Cerebellar nuclear complex (tissue), 1 donor: Measurements from ENCODE around the gene AHCY.
"Not testable (repeated sequence)": the region's sequence is repeated elsewhere in the genome, so short reads cannot be mapped to it uniquely, and the experiment has no call there.

Experiments
- DNase-seq, 2 experiments: peaks; one replicate each; lab custom pipeline; 2025; lab: John Stamatoyannopoulos, UW

AHCY gene

GRCh38 chr20:34298294-34298784 lies 4.8 kb downstream of the AHCY start:
- not testable (repeated sequence) for DNase-seq

- no peak for DNase-seq
Observed at GRCh38 chr20:34296468-34296867, 6.7 kb downstream of the AHCY start.

- no peak for DNase-seq
Observed at GRCh38 chr20:34295284-34295683, 7.9 kb downstream of the AHCY start.

- DNase-seq: no peak
Observed at GRCh38 chr20:34294563-34294962, 8.6 kb downstream of the AHCY start.

- DNase-seq: no peak
Observed at GRCh38 chr20:34293589-34293988, 9.6 kb downstream of the AHCY start.

GRCh38 chr20:34293119-34293518 lies 10.0 kb downstream of the AHCY start:
- no peak for DNase-seq

- no peak for DNase-seq
Observed at GRCh38 chr20:34292496-34292895, 10.7 kb downstream of the AHCY start.

GRCh38 chr20:34290471-34290870 lies 12.7 kb downstream of the AHCY start:
- DNase-seq: no peak

GRCh38 chr20:34287500-34287899 lies 15.7 kb downstream of the AHCY start:
- DNase-seq: not testable (repeated sequence)

- no peak for DNase-seq
Observed at GRCh38 chr20:34285450-34285849, 17.7 kb downstream of the AHCY start.

GRCh38 chr20:34283844-34284243 lies 19.3 kb downstream of the AHCY start:
- no peak for DNase-seq

GRCh38 chr20:34282041-34282440 lies 21.1 kb downstream of the AHCY start:
- DNase-seq: no peak

GRCh38 chr20:34281177-34281576 lies 22.0 kb downstream of the AHCY start:
- no peak for DNase-seq

- no peak for DNase-seq
Observed at GRCh38 chr20:34274694-34275093, 28.5 kb downstream of the AHCY start.

GRCh38 chr20:34271956-34272355 lies 31.2 kb downstream of the AHCY start:
- no peak for DNase-seq

- DNase-seq: no peak
Observed at GRCh38 chr20:34269996-34270627, 33.0 kb downstream of the AHCY start.

- no peak for DNase-seq
Observed at GRCh38 chr20:34268851-34269636, 34.1 kb downstream of the AHCY start.

GRCh38 chr20:34268145-34268544 lies 35.0 kb downstream of the AHCY start:
- no peak for DNase-seq

- no peak for DNase-seq
Observed at GRCh38 chr20:34264141-34264540, 39.0 kb downstream of the AHCY start.

GRCh38 chr20:34263468-34263867 lies 39.7 kb downstream of the AHCY start:
- not testable (repeated sequence) for DNase-seq

GRCh38 chr20:34262488-34263288 lies 40.5 kb downstream of the AHCY start:
- no peak for DNase-seq

GRCh38 chr20:34260208-34260942 lies 42.8 kb downstream of the AHCY start:
- DNase-seq: no peak
